Type B pancreatic cell (in vitro differentiated cells): ENCODE results near the gene FAM83G. TPM values are rescaled to one million over a fixed set of nuclear protein-coding genes. Genes with fewer than 3 reads are reported as not detected.
"Not testable (repeated sequence)": the region's sequence is repeated elsewhere in the genome, so short reads cannot be mapped to it uniquely, and the experiment has no call there.

Experiments used
- DNase-seq: peaks from one replicate; pipeline ENCODE4 v3.0.0; 2021; ENCODE audit warnings: mixed read lengths; ENCODE audit not compliant: unreplicated experiment; ENCODE audit errors: extremely low spot score
- H3K27ac Mint-ChIP-seq: 2 replicates; pipeline ENCODE4 v1.8.0; 2021; ENCODE audit warnings: mild to moderate bottlenecking, mixed read lengths
- H3K27me3 Mint-ChIP-seq: 2 replicates; pipeline ENCODE4 v1.8.0; 2021; ENCODE audit warnings: mixed read lengths
- H3K36me3 Mint-ChIP-seq: 2 replicates; pipeline ENCODE4 v1.8.0; 2021; ENCODE audit warnings: mixed read lengths
- H3K4me1 Mint-ChIP-seq: one replicate; pipeline ENCODE4 v1.8.0; 2021; ENCODE audit warnings: mixed read lengths; ENCODE audit not compliant: unreplicated experiment
- H3K4me3 Mint-ChIP-seq: 2 replicates; pipeline ENCODE4 v1.8.0; 2021; ENCODE audit warnings: mild to moderate bottlenecking, mixed read lengths
- H3K9me3 Mint-ChIP-seq: 2 replicates; pipeline ENCODE4 v1.8.0; 2021; ENCODE audit warnings: mixed read lengths
- long read RNA-seq: library from polyadenylated mRNA; unstranded; transcript quantifications from one replicate; pipeline ENCODE4 v2.0.0, GENCODE V29; 2020
- total RNA-seq: library from RNA; stranded (reverse); gene quantifications from 2 replicates; pipeline ENCODE4 v1.2.1, GENCODE V29; 2021; ENCODE audit warnings: low replicate concordance
- TF ChIP-seq, protein P1 (sequence below): fragments of 200-600 bp; sonication (generic); conservative IDR thresholded peaks from 2 replicates; pipeline ENCODE4 v1.5.0; 2021; ENCODE audit warnings: antibody characterized with exemption, mild to moderate bottlenecking

FAM83G gene
- 8.3 and 18.5 TPM in 2 replicates for total RNA-seq
- long read RNA-seq, partial matches to known transcripts = 7 of 7 reads
- long read RNA-seq, other reads (novel, unspliced or antisense) = 0 of 7 reads

DNA sequence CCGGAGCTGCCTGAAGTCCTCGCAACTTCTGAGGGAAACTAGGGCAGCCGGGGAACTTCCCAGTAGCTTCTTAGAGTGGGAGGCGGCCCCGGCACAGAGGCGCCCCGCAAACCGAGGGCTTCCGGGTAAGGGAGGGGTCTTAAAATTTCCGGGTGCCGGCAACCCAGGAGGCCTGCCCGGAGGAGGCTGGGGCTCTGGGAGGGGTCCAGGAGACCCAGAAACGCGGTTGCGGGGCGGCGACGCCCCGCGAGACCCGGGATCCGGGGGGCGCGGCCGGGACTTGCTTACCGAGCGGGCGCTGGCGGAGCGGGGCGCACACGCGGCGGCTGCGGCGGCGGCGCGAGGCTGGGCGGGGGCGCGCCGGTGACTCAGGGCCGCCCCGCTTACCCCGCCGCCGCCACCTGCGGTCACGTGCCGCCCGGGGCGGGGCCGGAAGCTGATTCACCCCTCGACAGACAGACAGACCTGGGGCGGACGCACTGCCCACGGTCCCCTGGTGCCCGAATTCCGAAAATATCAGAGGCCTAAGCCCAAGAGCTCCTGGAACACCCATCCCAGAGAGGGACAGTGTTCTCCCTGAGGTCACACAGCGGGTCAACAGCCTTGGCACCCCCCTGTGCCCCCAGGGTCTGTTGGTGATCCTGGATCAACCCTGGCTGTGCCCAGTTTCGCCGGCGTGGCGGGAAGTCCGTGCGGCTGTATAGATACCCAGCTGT, at the start of gene FAM83G:
Gene FAM83G, minus strand, starts transcription at position 344 of the 716 bp plus-strand sequence. CDS start 723 bp downstream, outside the sequence.
- H3K27me3 Mint-ChIP-seq = peaks cover 3% of the 10 kb centered on the region
- H3K4me3 Mint-ChIP-seq = peak within 1 kb of the TSS; percentile 90
- peaks cover 7% of the 10 kb centered on the region for H3K4me1 Mint-ChIP-seq
- no peaks in the 10 kb centered on the region for H3K9me3 Mint-ChIP-seq
- H3K36me3 Mint-ChIP-seq = no peaks in the 10 kb centered on the region
- no peak for DNase-seq
- peak within 1 kb of the TSS; percentile 81 for H3K27ac Mint-ChIP-seq
- TF ChIP-seq, protein P1, sequence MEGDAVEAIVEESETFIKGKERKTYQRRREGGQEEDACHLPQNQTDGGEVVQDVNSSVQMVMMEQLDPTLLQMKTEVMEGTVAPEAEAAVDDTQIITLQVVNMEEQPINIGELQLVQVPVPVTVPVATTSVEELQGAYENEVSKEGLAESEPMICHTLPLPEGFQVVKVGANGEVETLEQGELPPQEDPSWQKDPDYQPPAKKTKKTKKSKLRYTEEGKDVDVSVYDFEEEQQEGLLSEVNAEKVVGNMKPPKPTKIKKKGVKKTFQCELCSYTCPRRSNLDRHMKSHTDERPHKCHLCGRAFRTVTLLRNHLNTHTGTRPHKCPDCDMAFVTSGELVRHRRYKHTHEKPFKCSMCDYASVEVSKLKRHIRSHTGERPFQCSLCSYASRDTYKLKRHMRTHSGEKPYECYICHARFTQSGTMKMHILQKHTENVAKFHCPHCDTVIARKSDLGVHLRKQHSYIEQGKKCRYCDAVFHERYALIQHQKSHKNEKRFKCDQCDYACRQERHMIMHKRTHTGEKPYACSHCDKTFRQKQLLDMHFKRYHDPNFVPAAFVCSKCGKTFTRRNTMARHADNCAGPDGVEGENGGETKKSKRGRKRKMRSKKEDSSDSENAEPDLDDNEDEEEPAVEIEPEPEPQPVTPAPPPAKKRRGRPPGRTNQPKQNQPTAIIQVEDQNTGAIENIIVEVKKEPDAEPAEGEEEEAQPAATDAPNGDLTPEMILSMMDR = no peak

- H3K27ac Mint-ChIP-seq = not testable (repeated sequence)
Observed at GRCh38 chr17:19048826-19049225, 44.3 kb upstream of the FAM83G start.

DNA sequence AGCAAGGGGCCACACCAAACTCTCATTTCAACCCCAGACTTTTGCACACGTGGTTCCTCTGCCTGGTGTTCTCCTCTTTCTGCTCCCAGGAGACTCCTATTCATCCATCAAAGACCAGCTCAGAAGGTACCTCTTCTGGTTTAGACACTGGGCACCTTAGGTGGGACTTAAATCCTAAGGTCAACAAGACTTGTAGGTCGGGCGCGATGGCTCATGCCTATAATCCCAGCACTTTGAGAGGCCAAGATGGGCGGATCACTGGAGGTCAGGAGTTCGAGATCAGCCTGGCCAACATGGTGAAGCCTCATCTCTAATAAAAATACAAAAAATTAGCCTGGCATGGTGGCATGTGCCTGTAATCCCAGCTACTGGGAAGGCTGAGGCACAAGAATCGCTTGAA, 42.9 kb upstream of the FAM83G start:
- H3K36me3 Mint-ChIP-seq, H3K27ac Mint-ChIP-seq, H3K9me3 Mint-ChIP-seq, H3K4me1 Mint-ChIP-seq, H3K27me3 Mint-ChIP-seq, H3K4me3 Mint-ChIP-seq, DNase-seq: not testable (repeated sequence)

More at GRCh38 chr17:19048826-19049225, 44.3 kb upstream of the FAM83G start:
- not testable (repeated sequence) for DNase-seq, H3K4me1 Mint-ChIP-seq, H3K27me3 Mint-ChIP-seq, H3K9me3 Mint-ChIP-seq, H3K4me3 Mint-ChIP-seq, H3K36me3 Mint-ChIP-seq

DNA sequence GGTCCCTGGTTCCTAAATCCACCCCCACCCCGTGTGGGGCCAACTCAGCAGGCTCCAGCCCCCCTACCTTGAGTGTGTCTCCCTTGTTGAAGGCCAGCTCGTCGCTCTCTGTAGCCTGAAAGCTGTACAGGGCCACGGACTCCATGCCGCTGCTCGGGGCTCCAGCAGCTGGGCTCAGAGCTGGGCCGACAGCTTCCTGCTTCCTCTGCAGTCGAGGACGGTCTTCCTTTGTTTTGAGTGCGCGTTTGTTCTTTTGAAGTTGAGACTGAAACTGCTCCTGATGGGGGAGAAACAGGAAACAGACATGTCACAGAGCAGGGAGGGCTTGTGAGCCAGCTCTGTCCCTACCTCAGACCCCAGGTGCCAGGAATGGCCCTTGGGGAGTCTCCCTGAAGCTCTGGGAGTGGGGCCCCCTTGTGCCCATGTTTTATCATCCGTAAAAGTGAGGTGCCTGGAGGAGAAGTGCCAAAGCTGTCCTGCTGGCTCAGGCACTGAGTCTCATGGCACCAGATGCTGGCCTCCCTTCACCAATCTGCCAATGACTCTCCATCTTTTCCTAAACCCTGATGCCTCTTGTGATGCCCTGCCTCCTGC, 42.3 kb upstream of the FAM83G start, which contains the start of gene GRAP:
Gene GRAP, minus strand, starts transcription at position 176 of the 594 bp plus-strand sequence. Its CDS starts 31 bp downstream, at position 145.
- H3K27ac Mint-ChIP-seq, DNase-seq, H3K36me3 Mint-ChIP-seq, H3K27me3 Mint-ChIP-seq, H3K4me3 Mint-ChIP-seq, H3K4me1 Mint-ChIP-seq, H3K9me3 Mint-ChIP-seq: not testable (repeated sequence)

GRCh38 chr17:19044643-19045042, 40.1 kb upstream of the FAM83G start:
- H3K9me3 Mint-ChIP-seq, H3K27ac Mint-ChIP-seq, H3K4me3 Mint-ChIP-seq, H3K36me3 Mint-ChIP-seq, DNase-seq, H3K4me1 Mint-ChIP-seq, H3K27me3 Mint-ChIP-seq: not testable (repeated sequence)

DNA sequence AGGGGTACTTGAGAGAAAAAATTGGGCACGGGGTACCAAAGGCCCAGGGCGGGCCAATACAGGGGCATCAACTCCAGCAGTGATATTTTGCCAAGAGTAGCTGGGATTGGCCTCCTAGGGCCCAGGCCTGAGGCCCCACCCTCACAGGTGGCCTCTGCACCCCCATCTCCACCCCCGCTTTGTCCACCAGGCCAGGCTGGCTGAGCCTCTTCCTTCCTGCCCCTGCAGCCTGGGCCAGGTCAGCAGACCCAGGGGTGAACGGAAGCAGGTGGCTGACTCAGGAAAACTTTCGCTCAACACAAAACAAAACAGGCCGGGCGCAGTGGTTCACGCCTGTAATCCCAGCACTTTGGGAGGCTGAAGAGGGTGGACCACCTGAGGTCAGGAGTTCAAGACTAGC, 38.5 kb upstream of the FAM83G start:
- not testable (repeated sequence) for H3K27ac Mint-ChIP-seq, DNase-seq, H3K36me3 Mint-ChIP-seq, H3K27me3 Mint-ChIP-seq, H3K9me3 Mint-ChIP-seq, H3K4me1 Mint-ChIP-seq, H3K4me3 Mint-ChIP-seq

- not testable (repeated sequence) for H3K36me3 Mint-ChIP-seq, DNase-seq, H3K4me3 Mint-ChIP-seq, H3K9me3 Mint-ChIP-seq, H3K4me1 Mint-ChIP-seq, H3K27ac Mint-ChIP-seq, H3K27me3 Mint-ChIP-seq
Observed at GRCh38 chr17:19042369-19042768, 37.8 kb upstream of the FAM83G start.

GRCh38 chr17:19041871-19042270, 37.3 kb upstream of the FAM83G start:
- H3K4me1 Mint-ChIP-seq, DNase-seq, H3K9me3 Mint-ChIP-seq, H3K36me3 Mint-ChIP-seq, H3K4me3 Mint-ChIP-seq, H3K27me3 Mint-ChIP-seq, H3K27ac Mint-ChIP-seq: not testable (repeated sequence)

GRCh38 chr17:19040350-19040749, 35.8 kb upstream of the FAM83G start:
- H3K4me3 Mint-ChIP-seq, H3K9me3 Mint-ChIP-seq, H3K27me3 Mint-ChIP-seq, H3K4me1 Mint-ChIP-seq, DNase-seq, H3K27ac Mint-ChIP-seq, H3K36me3 Mint-ChIP-seq: not testable (repeated sequence)

DNA sequence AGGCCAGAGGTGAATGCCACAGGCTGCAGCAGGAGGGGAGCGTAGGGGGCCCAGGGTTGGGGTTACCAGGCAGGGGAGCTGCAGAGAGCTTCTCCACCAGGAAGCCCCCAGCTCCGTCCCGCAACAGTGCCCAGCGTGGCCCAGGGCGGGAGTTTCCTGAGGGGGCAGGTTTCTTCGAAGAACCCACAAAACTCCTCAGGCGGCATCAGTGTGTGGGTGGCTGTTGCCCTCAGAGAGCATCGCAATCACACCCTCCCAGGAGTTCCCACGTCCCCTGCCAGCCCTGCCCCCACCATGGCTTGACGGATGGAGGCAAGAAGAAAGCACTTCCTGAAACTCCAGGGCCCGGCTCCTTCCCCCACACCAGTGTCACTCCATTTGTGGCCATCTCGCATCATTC, 34.2 kb upstream of the FAM83G start:
- not testable (repeated sequence) for H3K27ac Mint-ChIP-seq, H3K36me3 Mint-ChIP-seq, H3K27me3 Mint-ChIP-seq, DNase-seq, H3K4me3 Mint-ChIP-seq, H3K4me1 Mint-ChIP-seq, H3K9me3 Mint-ChIP-seq

DNA sequence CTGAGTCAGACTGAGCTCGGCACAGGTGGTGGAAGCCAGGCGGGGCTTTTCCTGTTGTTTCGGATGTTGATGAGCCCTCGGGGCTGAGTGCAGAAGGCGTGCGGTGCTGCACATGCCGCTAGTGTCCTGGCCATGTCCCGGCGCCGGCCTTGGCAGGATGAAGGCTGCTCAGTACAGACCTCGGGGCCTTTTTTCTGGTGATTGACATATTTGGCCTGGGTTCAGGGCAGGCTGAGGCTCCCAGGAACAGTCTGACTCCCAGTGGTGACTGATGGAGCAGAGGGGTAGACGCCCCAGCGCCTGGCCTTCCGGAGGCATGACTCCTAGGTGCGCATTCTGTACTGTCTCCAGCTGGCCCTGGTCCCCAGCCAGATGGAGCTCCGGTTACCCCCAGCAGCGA, 33.4 kb upstream of the FAM83G start:
- not testable (repeated sequence) for H3K27me3 Mint-ChIP-seq, H3K9me3 Mint-ChIP-seq, H3K4me3 Mint-ChIP-seq

DNA sequence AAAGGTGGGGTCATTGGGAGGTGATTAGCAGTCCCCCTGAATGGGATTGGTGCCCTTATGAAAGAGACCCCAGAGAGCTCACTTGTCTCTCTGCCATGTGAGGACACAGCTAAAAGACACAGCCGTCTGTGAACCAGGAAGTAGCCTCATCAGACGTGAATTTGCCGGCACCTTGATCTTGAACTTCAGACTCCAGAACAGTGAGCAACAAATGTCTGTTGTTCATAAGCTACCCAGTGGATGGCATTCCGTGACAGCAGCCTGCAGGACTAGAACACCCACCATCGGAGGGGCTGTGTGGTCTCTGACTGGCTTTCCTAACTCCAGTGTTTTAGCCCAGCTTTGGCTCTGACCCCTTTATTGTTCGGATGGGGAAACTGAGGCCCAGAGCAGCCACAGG, 33.0 kb upstream of the FAM83G start:
- not testable (repeated sequence) for H3K27me3 Mint-ChIP-seq, H3K27ac Mint-ChIP-seq, H3K36me3 Mint-ChIP-seq, H3K9me3 Mint-ChIP-seq, H3K4me1 Mint-ChIP-seq, DNase-seq, H3K4me3 Mint-ChIP-seq

More for the DNA sequence above, 33.4 kb upstream of the FAM83G start:
- not testable (repeated sequence) for H3K36me3 Mint-ChIP-seq, H3K4me1 Mint-ChIP-seq, H3K27ac Mint-ChIP-seq, DNase-seq

GRCh38 chr17:19036186-19036585, 31.6 kb upstream of the FAM83G start:
- not testable (repeated sequence) for H3K36me3 Mint-ChIP-seq, H3K27me3 Mint-ChIP-seq, DNase-seq, H3K4me1 Mint-ChIP-seq, H3K27ac Mint-ChIP-seq, H3K4me3 Mint-ChIP-seq, H3K9me3 Mint-ChIP-seq
